SU-DHL-6 (cell line): ENCODE data around the gene EPHA8.

ENCODE experiments used
- H2AFZ ChIP-seq: fragments of 200-600 bp; sonication (generic); 2 replicates; pipeline ENCODE4 v1.6.1; 2014; ENCODE audit warnings: low read depth, mild to moderate bottlenecking, moderate library complexity, mixed read lengths, antibody characterized with exemption, low read length; ENCODE audit not compliant: severe bottlenecking
- H3F3A ChIP-seq: fragments of 200-600 bp; shearing (Covaris generic); 2 replicates; pipeline ENCODE4 v1.6.0; 2016; ENCODE audit warnings: antibody characterized with exemption, mild to moderate bottlenecking; ENCODE audit not compliant: insufficient read depth
- H3K27ac ChIP-seq: fragments of 200-600 bp; sonication (generic); 2 replicates; pipeline ENCODE4 v1.5.1; 2016; ENCODE audit warnings: low read depth, mild to moderate bottlenecking, low read length, moderate library complexity, mixed read lengths
- H3K27me3 ChIP-seq: fragments of 200-600 bp; sonication (generic), shearing (Covaris generic); 2 replicates; pipeline ENCODE4 v1.6.0; 2014; ENCODE audit warnings: mild to moderate bottlenecking, low read length
- H3K36me3 ChIP-seq: fragments of 200-600 bp; sonication (generic); 2 replicates; pipeline ENCODE4 v1.6.1; 2014; ENCODE audit warnings: mild to moderate bottlenecking, low read length, mixed read lengths
- H3K4me2 ChIP-seq: fragments of 300-600, 200-600 bp; shearing (Covaris generic), sonication (generic); 2 replicates; pipeline ENCODE4 v1.6.0; 2014; ENCODE audit warnings: low read length, low read depth, mild to moderate bottlenecking; ENCODE audit not compliant: poor library complexity, severe bottlenecking
- H3K4me3 ChIP-seq: fragments of 200-600 bp; sonication (generic); 2 replicates; pipeline ENCODE4 v1.5.1; 2014; ENCODE audit warnings: antibody characterized with exemption, low read length, mild to moderate bottlenecking, mixed read lengths; ENCODE audit not compliant: insufficient read depth, poor library complexity, severe bottlenecking
- H3K79me2 ChIP-seq: fragments of 200-600 bp; sonication (generic); 2 replicates; pipeline ENCODE4 v1.6.1; 2014; ENCODE audit warnings: mild to moderate bottlenecking, low read length, moderate library complexity; ENCODE audit not compliant: insufficient read depth
- H3K9ac ChIP-seq: fragments of 200-600 bp; sonication (generic); 2 replicates; pipeline ENCODE4 v1.7.0; 2014; ENCODE audit warnings: mild to moderate bottlenecking, low read length
- H3K9me2 ChIP-seq: fragments of 200-600 bp; sonication (generic); replicated peaks from 2 replicates; pipeline ENCODE4 v1.6.1; 2014; ENCODE audit warnings: low read length; ENCODE audit not compliant: insufficient read depth
- H3K9me3 ChIP-seq: fragments of 200-600 bp; sonication (generic); 2 replicates; pipeline ENCODE4 v1.6.1; 2014; ENCODE audit warnings: low read length, mixed read lengths; ENCODE audit not compliant: insufficient read depth
- H4K20me1 ChIP-seq: fragments of 200-600 bp; sonication (generic); 2 replicates; pipeline ENCODE4 v1.6.1; 2014; ENCODE audit warnings: low read depth, mild to moderate bottlenecking, antibody characterized with exemption, low read length, moderate library complexity, mixed read lengths
- CTCF ChIP-seq: fragments of 200-600 bp; sonication (generic); IDR thresholded peaks from one replicate; pipeline ENCODE4 v1.5.1; 2017; ENCODE audit warnings: antibody characterized with exemption, mild to moderate bottlenecking, low read length, moderate library complexity; ENCODE audit not compliant: insufficient read depth, poor library complexity, severe bottlenecking
- EZH2phosphoT487 ChIP-seq: fragments of 200-600 bp; sonication (generic), shearing (Covaris generic); conservative IDR thresholded peaks from 2 replicates; pipeline ENCODE4 v1.6.1; 2018; ENCODE audit warnings: mild to moderate bottlenecking, antibody characterized with exemption, low read length, moderate library complexity, mixed read lengths

Gene EPHA8

GRCh38 chr1:22613951-22614350 is 50.7 kb downstream of the EPHA8 start:
- Histone ChIP-seq H3K27me3 (no peaks in the 10 kb centered on the region), H3K79me2 (no peaks in the 10 kb centered on the region), H4K20me1 (no peaks in the 10 kb centered on the region), H3K4me3 (no peak overlapping the region), H3K9me3 (no peaks in the 10 kb centered on the region), H3K4me2 (no peak overlapping the region), H3K9me2 (no peaks in the 10 kb centered on the region), H3F3A (no peaks in the 10 kb centered on the region), H2AFZ (no peak overlapping the region), H3K27ac (no peak overlapping the region), H3K36me3 (no peaks in the 10 kb centered on the region), H3K9ac (no peak overlapping the region)
- no peak for TF ChIP-seq EZH2phosphoT487
- no peak for TF ChIP-seq CTCF

- no peaks in the 10 kb centered on the region for H3K9me2 ChIP-seq
- no peak overlapping the region for H3K4me2 ChIP-seq
- no peak overlapping the region for H2AFZ ChIP-seq
- TF ChIP-seq CTCF = no peak
- TF ChIP-seq EZH2phosphoT487 = no peak
- no peak overlapping the region for H3K9ac ChIP-seq
- no peaks in the 10 kb centered on the region for H3K36me3 ChIP-seq
- H3K27me3 ChIP-seq = no peaks in the 10 kb centered on the region
- no peaks in the 10 kb centered on the region for H3K9me3 ChIP-seq
- H3F3A ChIP-seq = no peaks in the 10 kb centered on the region
- H3K79me2 ChIP-seq = no peaks in the 10 kb centered on the region
- H3K27ac ChIP-seq = no peak overlapping the region
- no peaks in the 10 kb centered on the region for H4K20me1 ChIP-seq
- H3K4me3 ChIP-seq = no peak overlapping the region
Measured at GRCh38 chr1:22615886-22616285, 52.6 kb downstream of the EPHA8 start.

DNA sequence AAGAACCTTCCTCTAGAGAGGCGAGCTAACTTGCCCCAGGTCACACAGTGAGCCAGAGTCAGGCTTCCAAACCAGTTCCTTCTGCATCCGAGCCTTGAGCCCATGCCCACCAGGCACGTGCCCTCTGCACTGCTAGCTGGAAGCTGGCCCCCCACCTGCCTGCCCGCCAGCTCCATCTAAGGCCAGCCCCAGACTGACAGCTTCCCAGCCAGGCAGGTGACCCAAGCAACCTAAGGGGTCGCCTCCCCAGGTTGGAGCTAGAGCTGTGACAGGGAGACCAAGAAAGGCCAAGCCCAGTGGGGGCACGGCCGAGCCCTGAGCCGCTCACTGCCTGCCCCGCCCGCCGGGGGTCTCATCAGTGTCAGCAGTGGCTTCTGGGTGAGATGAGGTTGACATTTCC is 53.3 kb downstream of the EPHA8 start:
- H3K4me2 ChIP-seq = no peak overlapping the region

More for the DNA sequence above, 53.3 kb downstream of the EPHA8 start:
- Histone ChIP-seq H3K27ac (no peak overlapping the region), H3K27me3 (no peaks in the 10 kb centered on the region), H4K20me1 (no peaks in the 10 kb centered on the region), H3K4me3 (no peak overlapping the region), H3K9me2 (no peaks in the 10 kb centered on the region), H3K9me3 (no peaks in the 10 kb centered on the region), H3F3A (no peaks in the 10 kb centered on the region), H3K79me2 (no peaks in the 10 kb centered on the region), H3K36me3 (no peaks in the 10 kb centered on the region), H3K9ac (no peak overlapping the region), H2AFZ (no peak overlapping the region)
- TF ChIP-seq CTCF = no peak
- no peak for TF ChIP-seq EZH2phosphoT487
